Measurements from ENCODE around the gene NUPR1. TPM values are rescaled to one million over a fixed set of nuclear protein-coding genes. Genes with fewer than 3 reads are reported as not detected.

Gene NUPR1
- total RNA-seq, 1 donor from 2014 or later, result 33.1 TPM

Other genes starting within 250 kb of the NUPR1 start
- gene SBK1, start 246.4 kb downstream of the NUPR1 start, total RNA-seq, result 2.3 TPM
- gene NPIPB6, start 175.5 kb downstream of the NUPR1 start, total RNA-seq, result 1.1 TPM
- gene EIF3CL, start 135.1 kb downstream of the NUPR1 start, total RNA-seq, result 41.6 TPM
- gene NPIPB7, start 66.6 kb downstream of the NUPR1 start, total RNA-seq, result not detected
- 13.6 TPM for gene CLN3, start 46.9 kb downstream of the NUPR1 start, total RNA-seq
- 0.38 TPM for gene APOBR, start 44.3 kb downstream of the NUPR1 start, total RNA-seq
- gene IL27, start 32.1 kb downstream of the NUPR1 start, total RNA-seq, result not detected
- gene SGF29, start 14.9 kb upstream of the NUPR1 start, total RNA-seq, result 16.5 TPM
- 1.1 TPM for gene SULT1A2, start 58.1 kb upstream of the NUPR1 start, total RNA-seq
- 13.7 TPM for gene SULT1A1, start 71.1 kb upstream of the NUPR1 start, total RNA-seq
- not detected for gene NPIPB8, start 99.1 kb upstream of the NUPR1 start, total RNA-seq
- 439 TPM for gene EIF3C, start 172.5 kb upstream of the NUPR1 start, total RNA-seq
- not detected for gene NPIPB9, start 212.8 kb upstream of the NUPR1 start, total RNA-seq

Data from left ventricle myocardium inferior (tissue), 1 donor.